HepG2 (cell line): Measurements from ENCODE around the gene ADAMTS4.

ENCODE experiments used
- EP300 ChIP-seq, 3 experiments: sonication (generic) in 1 of 3; formaldehyde crosslinking in 1 of 3; IDR thresholded peaks; 2 replicates each; pipeline versions ENCODE4 v1.5.1 to v1.6.1; 2011 to 2020; ENCODE audit warnings: low read depth in 2 of 3, low read length in 2 of 3, borderline replicate concordance in 1 of 3, improper control_type of control experiment in 1 of 3, mild to moderate bottlenecking in 1 of 3, missing genetic modification reagents in 1 of 3, moderate library complexity in 1 of 3
- ETV5 ChIP-seq: IDR thresholded peaks from 2 replicates; pipeline ENCODE4 v1.6.1; 2018; ENCODE audit warnings: missing biosample characterization, missing genetic modification reagents, inconsistent platforms, borderline replicate concordance
- NFKBIZ ChIP-seq: IDR thresholded peaks from 2 replicates; pipeline ENCODE4 v1.6.1; 2018; ENCODE audit warnings: missing genetic modification reagents, missing compliant biosample characterization
- SMC3 ChIP-seq: IDR thresholded peaks from 2 replicates; pipeline ENCODE4 v1.6.1; 2011; ENCODE audit warnings: low read length, improper control_type of control experiment
- ZC3H4 ChIP-seq: sonication (generic); formaldehyde crosslinking; IDR thresholded peaks from 2 replicates; pipeline ENCODE4 v1.4.0; 2020; ENCODE audit warnings: missing genetic modification reagents, borderline replicate concordance
- ZNF235 ChIP-seq: sonication (generic); formaldehyde crosslinking; IDR thresholded peaks from 2 replicates; pipeline ENCODE4 v1.8.1; 2023; ENCODE audit warnings: mild to moderate bottlenecking, missing genetic modification reagents, borderline replicate concordance
- ZNF326 ChIP-seq: sonication (generic); formaldehyde crosslinking; IDR thresholded peaks from 2 replicates; pipeline ENCODE4 v1.4.0; 2020; ENCODE audit warnings: missing genetic modification reagents, borderline replicate concordance
- ZNF563 ChIP-seq: sonication (generic); formaldehyde crosslinking; IDR thresholded peaks from 2 replicates; pipeline ENCODE4 v1.8.0; 2022; ENCODE audit warnings: mild to moderate bottlenecking, moderate library complexity, missing genetic modification reagents
- ZSCAN29 ChIP-seq: sonication (generic); formaldehyde crosslinking; conservative IDR thresholded peaks from 2 replicates; pipeline ENCODE4 v1.4.0; 2020; ENCODE audit warnings: mild to moderate bottlenecking, missing genetic modification reagents
- TF ChIP-seq, protein P1 (sequence below): sonication (generic); formaldehyde crosslinking; IDR thresholded peaks from 2 replicates; pipeline ENCODE4 v1.5.0; 2020; ENCODE audit warnings: mild to moderate bottlenecking, missing genetic modification reagents, moderate library complexity
- TF ChIP-seq, protein P2 (sequence below): sonication (generic); formaldehyde crosslinking; IDR thresholded peaks from 2 replicates; pipeline ENCODE4 v1.5.0; 2020; ENCODE audit warnings: missing genetic modification reagents

DNA sequence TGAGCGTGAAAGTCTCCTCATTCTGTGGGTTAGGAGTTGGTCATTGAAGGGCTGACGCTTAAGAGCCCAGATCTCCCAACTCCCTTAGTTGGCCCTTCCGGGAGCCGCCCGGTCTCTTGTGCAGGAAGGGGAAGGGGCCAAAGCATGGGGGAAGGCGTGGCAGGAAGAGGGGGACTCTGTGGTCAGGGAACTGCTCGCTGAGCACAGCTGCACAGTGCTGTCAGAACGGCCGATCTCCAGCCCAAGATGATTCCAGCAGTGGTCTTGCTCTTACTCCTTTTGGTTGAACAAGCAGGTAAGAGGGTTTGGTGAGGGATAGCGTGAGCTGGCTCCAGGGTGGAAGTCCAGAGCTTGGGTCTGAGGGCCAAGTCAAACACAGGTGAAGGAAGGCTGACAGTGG is 16.2 kb upstream of the ADAMTS4 start, which contains the start of gene FCER1G:
- no peak for TF ChIP-seq ZNF235 (CRISPR knock-in tag)
- TF ChIP-seq ZC3H4 (CRISPR knock-in tag): no peak
- no peak for TF ChIP-seq SMC3
- TF ChIP-seq, protein P1, sequence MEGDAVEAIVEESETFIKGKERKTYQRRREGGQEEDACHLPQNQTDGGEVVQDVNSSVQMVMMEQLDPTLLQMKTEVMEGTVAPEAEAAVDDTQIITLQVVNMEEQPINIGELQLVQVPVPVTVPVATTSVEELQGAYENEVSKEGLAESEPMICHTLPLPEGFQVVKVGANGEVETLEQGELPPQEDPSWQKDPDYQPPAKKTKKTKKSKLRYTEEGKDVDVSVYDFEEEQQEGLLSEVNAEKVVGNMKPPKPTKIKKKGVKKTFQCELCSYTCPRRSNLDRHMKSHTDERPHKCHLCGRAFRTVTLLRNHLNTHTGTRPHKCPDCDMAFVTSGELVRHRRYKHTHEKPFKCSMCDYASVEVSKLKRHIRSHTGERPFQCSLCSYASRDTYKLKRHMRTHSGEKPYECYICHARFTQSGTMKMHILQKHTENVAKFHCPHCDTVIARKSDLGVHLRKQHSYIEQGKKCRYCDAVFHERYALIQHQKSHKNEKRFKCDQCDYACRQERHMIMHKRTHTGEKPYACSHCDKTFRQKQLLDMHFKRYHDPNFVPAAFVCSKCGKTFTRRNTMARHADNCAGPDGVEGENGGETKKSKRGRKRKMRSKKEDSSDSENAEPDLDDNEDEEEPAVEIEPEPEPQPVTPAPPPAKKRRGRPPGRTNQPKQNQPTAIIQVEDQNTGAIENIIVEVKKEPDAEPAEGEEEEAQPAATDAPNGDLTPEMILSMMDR: no peak
- TF ChIP-seq, protein P2, sequence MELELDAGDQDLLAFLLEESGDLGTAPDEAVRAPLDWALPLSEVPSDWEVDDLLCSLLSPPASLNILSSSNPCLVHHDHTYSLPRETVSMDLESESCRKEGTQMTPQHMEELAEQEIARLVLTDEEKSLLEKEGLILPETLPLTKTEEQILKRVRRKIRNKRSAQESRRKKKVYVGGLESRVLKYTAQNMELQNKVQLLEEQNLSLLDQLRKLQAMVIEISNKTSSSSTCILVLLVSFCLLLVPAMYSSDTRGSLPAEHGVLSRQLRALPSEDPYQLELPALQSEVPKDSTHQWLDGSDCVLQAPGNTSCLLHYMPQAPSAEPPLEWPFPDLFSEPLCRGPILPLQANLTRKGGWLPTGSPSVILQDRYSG: no peak
- TF ChIP-seq ETV5 (CRISPR knock-in tag): no peak
- TF ChIP-seq EP300 (IDR thresholded peaks at IDR 0.05; ENCODE audit: low read depth in 2 of 2, low read length in 2 of 2): no peak
- no peak for TF ChIP-seq EP300 (CRISPR knock-in tag; IDR thresholded peaks at IDR 0.05; ENCODE audit: borderline replicate concordance)
- no peak for TF ChIP-seq ZNF563
- no peak for TF ChIP-seq ZSCAN29 (CRISPR knock-in tag)
- TF ChIP-seq NFKBIZ (CRISPR knock-in tag): no peak
- no peak for TF ChIP-seq ZNF326 (CRISPR knock-in tag)
